ENCODE measurements around the gene SPEF2.
"Not testable (repeated sequence)": the region's sequence is repeated elsewhere in the genome, so short reads cannot be mapped to it uniquely, and the experiment has no call there.

The SPEF2 gene

DNA sequence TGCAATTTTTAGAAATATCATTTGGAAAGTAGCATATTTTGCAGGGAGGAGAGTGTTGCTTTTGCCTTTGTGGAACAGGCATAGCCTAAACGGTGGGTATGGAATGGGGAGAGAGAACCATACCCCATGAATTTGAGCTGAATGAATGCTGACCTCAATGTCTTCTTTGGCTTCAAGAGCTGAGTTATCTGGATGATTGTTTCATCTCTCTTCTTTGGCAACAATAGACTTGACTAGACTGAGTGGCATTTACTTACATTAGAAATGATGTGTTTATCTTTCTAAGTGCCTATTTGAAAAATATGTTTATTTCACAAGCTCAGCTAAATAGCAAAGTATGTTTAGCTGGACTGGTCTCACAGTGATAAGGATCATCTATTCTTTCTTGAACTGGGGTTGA is 42.8 kb downstream of the SPEF2 start:
- no peak for DNase-seq

GRCh38 chr5:35664584-35664983 is 46.9 kb downstream of the SPEF2 start:
- no peak for DNase-seq

DNA sequence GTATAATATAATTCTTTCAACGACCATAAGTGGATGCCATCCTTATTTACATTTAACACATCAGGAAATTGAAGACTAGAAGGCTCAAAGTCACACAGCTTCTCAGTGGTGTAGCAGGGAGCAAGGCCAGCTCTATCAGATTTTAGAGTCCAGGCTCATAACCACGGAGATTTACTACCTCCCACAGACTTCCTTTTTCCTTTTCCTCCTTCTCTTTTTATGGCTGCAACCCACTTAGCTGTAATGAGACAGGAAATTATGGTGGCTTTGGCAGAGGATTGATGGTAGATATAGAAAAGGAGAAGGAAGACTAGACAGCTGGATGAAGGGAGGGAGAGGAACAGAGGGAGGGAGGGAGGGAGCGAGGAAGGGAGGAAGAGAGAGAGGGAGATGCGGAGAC is 47.4 kb downstream of the SPEF2 start:
- no peak for DNase-seq

DNA sequence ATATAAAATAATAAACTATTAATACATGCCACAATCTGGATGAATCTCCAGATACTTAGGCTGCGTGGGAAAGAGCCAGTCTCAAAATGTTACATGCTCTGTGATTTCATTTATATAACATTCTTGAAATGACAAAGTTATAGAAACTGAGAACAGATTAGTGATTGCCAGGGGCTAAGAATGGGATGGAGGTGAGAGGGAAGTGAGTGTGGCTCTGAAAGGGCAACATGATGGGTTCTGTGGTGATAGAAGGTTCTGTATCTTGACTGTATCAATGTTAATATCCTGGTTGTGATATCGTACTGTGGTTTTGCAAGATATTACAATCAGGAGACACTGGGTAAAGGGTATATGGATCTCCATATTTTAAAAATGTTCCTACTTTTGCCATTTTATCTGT is 50.7 kb downstream of the SPEF2 start:
- DNase-seq, result no peak

DNA sequence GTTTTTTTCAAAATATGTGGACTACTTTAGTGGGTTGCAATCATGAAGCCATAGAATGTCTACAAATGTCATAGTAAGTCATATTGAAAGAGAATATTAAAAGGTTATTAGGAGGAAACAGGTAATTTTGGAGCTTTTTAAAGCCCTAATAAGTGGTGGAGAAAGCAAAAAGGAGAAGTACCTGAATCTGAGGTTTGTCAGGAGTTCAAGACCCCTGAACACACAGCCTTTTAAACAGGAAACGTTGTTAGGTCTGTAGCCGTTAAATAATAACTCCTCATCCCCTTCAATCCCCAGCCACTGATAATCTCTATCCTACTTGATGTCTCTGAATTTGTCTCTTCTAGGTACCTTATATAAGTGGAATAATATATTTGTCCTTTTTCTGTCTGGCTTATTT is 51.1 kb downstream of the SPEF2 start:
- no peak for DNase-seq

GRCh38 chr5:35671541-35672295 is 54.1 kb downstream of the SPEF2 start:
- DNase-seq, result no peak

DNA sequence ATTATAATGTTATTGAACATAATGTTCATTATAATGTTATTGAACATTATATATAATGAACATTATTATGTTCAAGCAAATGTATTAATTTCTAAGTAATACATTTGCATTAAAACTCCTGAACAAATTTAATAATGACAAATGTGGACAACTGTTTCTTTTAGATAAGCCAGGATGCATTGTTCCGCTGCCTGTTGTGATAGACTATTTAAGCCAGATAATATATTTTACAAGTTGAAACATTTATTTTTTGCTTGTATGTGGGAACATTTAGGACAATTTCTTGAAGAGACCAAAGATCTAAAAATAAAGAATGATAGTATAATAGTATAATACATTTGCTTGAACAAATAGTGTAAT is 54.6 kb downstream of the SPEF2 start:
- not testable (repeated sequence) for DNase-seq

GRCh38 chr5:35672995-35673394 is 55.3 kb downstream of the SPEF2 start:
- peak; percentile 40 for DNase-seq

- no peak for DNase-seq
Observed at GRCh38 chr5:35674049-35674448, 56.4 kb downstream of the SPEF2 start.

- no peak for DNase-seq
Observed at GRCh38 chr5:35675392-35675791, 57.7 kb downstream of the SPEF2 start.

- no peak for DNase-seq
Observed at GRCh38 chr5:35677878-35678277, 60.2 kb downstream of the SPEF2 start.

GRCh38 chr5:35678661-35679060 is 61.0 kb downstream of the SPEF2 start:
- DNase-seq, result no peak

GRCh38 chr5:35679357-35679756 is 61.7 kb downstream of the SPEF2 start:
- DNase-seq, result no peak

DNA sequence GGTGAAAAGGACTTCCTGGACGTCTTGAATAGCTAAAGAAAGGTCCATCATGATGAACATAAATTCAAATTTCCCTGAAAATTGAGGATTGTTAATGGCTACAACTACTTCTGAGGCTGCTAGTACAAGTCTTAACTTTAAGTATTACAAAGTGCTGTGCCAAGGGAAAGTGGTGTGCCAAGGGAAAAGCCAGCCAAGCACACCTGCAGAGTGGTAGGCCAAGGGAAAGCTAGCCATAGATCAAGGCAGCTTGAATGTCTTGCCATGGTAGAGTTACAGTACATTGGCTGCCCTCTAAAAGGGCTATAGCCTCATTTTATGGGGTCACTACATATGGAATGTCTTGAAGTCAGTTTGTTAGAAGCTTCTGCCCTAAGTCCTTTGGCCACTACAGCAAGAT is 64.2 kb downstream of the SPEF2 start:
- no peak for DNase-seq

GRCh38 chr5:35683466-35683865 is 65.8 kb downstream of the SPEF2 start:
- no peak for DNase-seq

GRCh38 chr5:35685161-35685560 is 67.5 kb downstream of the SPEF2 start:
- no peak for DNase-seq

GRCh38 chr5:35687961-35688360 is 70.3 kb downstream of the SPEF2 start:
- no peak for DNase-seq

GRCh38 chr5:35694481-35694880 is 76.8 kb downstream of the SPEF2 start:
- DNase-seq, result no peak

DNA sequence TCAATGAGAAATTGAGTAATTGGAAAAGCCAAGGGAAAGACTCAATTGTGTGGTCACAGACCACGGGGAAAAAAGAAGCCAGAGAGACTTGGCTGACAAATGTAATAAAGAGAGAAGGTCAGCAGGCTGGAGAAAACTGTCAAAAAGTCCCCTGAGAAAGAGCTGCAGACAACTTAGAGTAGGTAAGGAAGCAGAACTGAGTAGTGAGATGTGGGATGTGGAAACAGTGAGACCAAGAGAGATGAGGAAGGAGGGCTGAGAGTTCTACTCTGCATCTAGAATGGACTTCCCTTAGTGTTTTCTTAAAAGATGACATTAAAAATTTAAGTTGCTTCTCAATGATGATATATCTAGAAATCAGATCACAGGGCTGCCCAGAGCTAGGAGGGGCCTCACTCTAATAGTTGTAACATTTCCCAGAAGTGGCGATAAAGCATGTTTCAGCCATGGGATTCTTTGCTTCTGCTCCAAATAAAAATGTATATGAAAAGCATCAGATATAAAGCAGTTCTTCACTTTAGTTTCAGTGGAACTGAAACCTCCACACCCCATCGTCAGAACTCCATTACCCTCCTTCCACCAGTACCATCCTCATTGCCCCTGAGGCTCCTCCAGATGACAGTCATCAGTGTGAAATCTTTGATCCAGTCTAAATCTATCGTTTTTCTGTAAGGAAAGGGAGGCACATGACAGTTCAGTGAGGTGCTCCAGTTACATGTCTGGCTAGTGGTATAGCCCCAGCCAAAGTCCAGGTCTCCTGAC is 80.6 kb downstream of the SPEF2 start:
- no peak for DNase-seq

DNA sequence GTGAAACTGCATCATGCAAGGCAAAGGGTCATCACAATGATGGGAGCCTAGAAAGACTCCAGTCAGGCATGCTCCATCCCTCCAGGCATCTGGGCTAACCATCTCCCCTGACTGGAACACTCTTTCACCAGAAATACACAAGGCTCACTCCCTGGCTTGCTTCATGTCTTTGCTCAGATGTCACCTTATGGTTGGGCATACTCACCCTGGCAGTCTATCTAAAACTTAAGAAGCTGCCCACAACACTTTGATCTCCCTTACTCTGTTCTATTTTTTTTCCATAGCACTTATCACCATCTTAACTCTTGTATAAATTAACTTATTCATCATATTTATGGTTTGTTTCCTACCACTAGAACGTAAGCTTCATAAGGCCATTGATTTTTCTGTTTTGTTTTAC is 90.0 kb downstream of the SPEF2 start:
- DNase-seq, result no peak

GRCh38 chr5:35709688-35710087 is 92.0 kb downstream of the SPEF2 start:
- DNase-seq, result no peak

- DNase-seq, result no peak
Observed at GRCh38 chr5:35717718-35718117, 100.1 kb downstream of the SPEF2 start.

- DNase-seq, result no peak
Observed at GRCh38 chr5:35735718-35736117, 118.1 kb downstream of the SPEF2 start.

DNA sequence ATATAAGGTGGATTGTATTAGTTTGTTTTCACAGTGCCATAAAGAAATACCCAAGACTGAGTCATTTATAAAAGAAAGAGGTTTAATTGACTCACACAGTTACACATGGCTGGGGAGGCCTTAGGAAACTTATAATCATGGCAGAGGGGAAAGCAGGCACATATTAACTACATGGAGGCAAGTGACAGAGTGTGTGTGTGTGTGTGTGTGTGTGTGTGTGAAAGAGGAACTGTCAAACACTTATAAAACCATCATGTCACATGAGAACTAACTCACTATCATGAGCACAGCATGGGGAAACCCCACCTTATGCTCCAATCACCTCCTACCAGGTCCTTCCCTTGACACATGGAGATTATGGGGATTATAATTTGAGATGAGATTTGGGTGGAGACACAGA is 118.6 kb downstream of the SPEF2 start:
- no peak for DNase-seq

Data from activated T-cell treated with anti-CD3 and anti-CD28 coated beads, Interleukin-2, amount 50 U/mL, for 1 hour (primary cell).